Measurements from ENCODE around the gene MAT2A. TPM values are rescaled to one million over a fixed set of nuclear protein-coding genes. Genes with fewer than 3 reads are reported as not detected.
"Not testable (repeated sequence)": the region's sequence is repeated elsewhere in the genome, so short reads cannot be mapped to it uniquely, and the experiment has no call there.

MAT2A gene
- total and polyA plus RNA-seq, 2 experiments from 2014 or later: 225 to 405 TPM

- H3K36me3 ChIP-seq: peaks cover 50% of the 10 kb centered on the region
- no peak overlapping the region for H3K4me3 ChIP-seq
- H3K4me1 ChIP-seq (ENCODE audit: low read depth): peaks cover 19% of the 10 kb centered on the region
- DNase-seq (ENCODE audit: low read depth in 1 of 2, low spot score in 1 of 2): no peak
- H3K9me3 ChIP-seq (ENCODE audit: low read depth): no peaks in the 10 kb centered on the region
- TF ChIP-seq CTCF (IDR thresholded peaks at IDR 0.05; ENCODE audit: low read depth, low read length): no peak
- peak overlapping the region; percentile 42 for H3K27ac ChIP-seq
- no peaks in the 10 kb centered on the region for H3K27me3 ChIP-seq
These were observed 2.9 kb downstream of the MAT2A start for GRCh38 chr2:85541753-85542457.

GRCh38 chr2:85542777-85543176 lies 3.8 kb downstream of the MAT2A start:
- H3K4me3 ChIP-seq: no peak overlapping the region
- peaks cover 10% of the 10 kb centered on the region for H3K4me1 ChIP-seq (ENCODE audit: low read depth)
- peaks cover 50% of the 10 kb centered on the region for H3K36me3 ChIP-seq
- TF ChIP-seq CTCF (IDR thresholded peaks at IDR 0.05; ENCODE audit: low read depth, low read length): no peak
- H3K27me3 ChIP-seq: no peaks in the 10 kb centered on the region
- no peak for DNase-seq (ENCODE audit: low read depth in 1 of 2, low spot score in 1 of 2)
- peak overlapping the region; percentile 42 for H3K27ac ChIP-seq
- H3K9me3 ChIP-seq (ENCODE audit: low read depth): no peaks in the 10 kb centered on the region

GRCh38 chr2:85544254-85544691 lies 5.3 kb downstream of the MAT2A start:
- peak overlapping the region; percentile 16 for H3K27ac ChIP-seq
- not testable (repeated sequence) for H3K4me1 ChIP-seq (ENCODE audit: low read depth); H3K4me3 ChIP-seq; H3K9me3 ChIP-seq (ENCODE audit: low read depth); H3K27me3 ChIP-seq; DNase-seq (ENCODE audit: low read depth in 1 of 2, low spot score in 1 of 2)
- peaks cover 50% of the 10 kb centered on the region for H3K36me3 ChIP-seq

GRCh38 chr2:85544915-85545779 lies 6.2 kb downstream of the MAT2A start:
- peak overlapping the region; percentile 57 for H3K27ac ChIP-seq
- H3K27me3 ChIP-seq: not testable (repeated sequence)
- peaks cover 53% of the 10 kb centered on the region for H3K36me3 ChIP-seq

GRCh38 chr2:85545780-85546240 lies 6.8 kb downstream of the MAT2A start:
- H3K4me1 ChIP-seq (ENCODE audit: low read depth): peaks cover 3% of the 10 kb centered on the region
- no peak overlapping the region for H3K4me3 ChIP-seq
- no peak for DNase-seq (ENCODE audit: low read depth in 1 of 2, low spot score in 1 of 2)
- TF ChIP-seq CTCF (IDR thresholded peaks at IDR 0.05; ENCODE audit: low read depth, low read length): no peak
- H3K36me3 ChIP-seq: peaks cover 54% of the 10 kb centered on the region
- H3K27ac ChIP-seq: peak overlapping the region; percentile 57
- no peaks in the 10 kb centered on the region for H3K9me3 ChIP-seq (ENCODE audit: low read depth)
- H3K27me3 ChIP-seq: no peaks in the 10 kb centered on the region

More at GRCh38 chr2:85544915-85545779, 6.2 kb downstream of the MAT2A start:
- not testable (repeated sequence) for H3K4me1 ChIP-seq (ENCODE audit: low read depth); H3K4me3 ChIP-seq; DNase-seq (ENCODE audit: low read depth in 1 of 2, low spot score in 1 of 2); H3K9me3 ChIP-seq (ENCODE audit: low read depth)

GRCh38 chr2:85547089-85547858 lies 8.3 kb downstream of the MAT2A start:
- no peak for TF ChIP-seq CTCF (IDR thresholded peaks at IDR 0.05; ENCODE audit: low read depth, low read length)
- Histone ChIP-seq H3K4me1 (ENCODE audit: low read depth) (no peaks in the 10 kb centered on the region), H3K27me3 (no peaks in the 10 kb centered on the region), H3K36me3 (peaks cover 48% of the 10 kb centered on the region), H3K9me3 (ENCODE audit: low read depth) (no peaks in the 10 kb centered on the region), H3K4me3 (no peak overlapping the region), H3K27ac (peak overlapping the region; percentile 57)
- no peak for DNase-seq (ENCODE audit: low read depth in 1 of 2, low spot score in 1 of 2)
